Chondrocyte (in vitro differentiated cells): ENCODE results near the gene AMELX. TPM values are rescaled to one million over a fixed set of nuclear protein-coding genes. Genes with fewer than 3 reads are reported as not detected.

Experiments used
- DNase-seq: peaks from one replicate; pipeline ENCODE4 v3.0.0; 2021; ENCODE audit warnings: mixed read lengths, low spot score
- H3K27ac Mint-ChIP-seq: one replicate; pipeline ENCODE4 v1.8.0; 2021; ENCODE audit warnings: mild to moderate bottlenecking, moderate library complexity, mixed read lengths; ENCODE audit not compliant: unreplicated experiment
- H3K27me3 Mint-ChIP-seq: 2 replicates; pipeline ENCODE4 v1.8.0; 2021; ENCODE audit warnings: low read depth, mixed read lengths
- H3K36me3 Mint-ChIP-seq: 2 replicates; pipeline ENCODE4 v1.8.0; 2021; ENCODE audit warnings: low read depth, mixed read lengths
- H3K4me1 Mint-ChIP-seq: 2 replicates; pipeline ENCODE4 v1.8.0; 2021; ENCODE audit warnings: low read depth, mild to moderate bottlenecking, mixed read lengths
- H3K4me3 Mint-ChIP-seq: one replicate; pipeline ENCODE4 v1.8.0; 2021; ENCODE audit warnings: mild to moderate bottlenecking, moderate library complexity, mixed read lengths; ENCODE audit not compliant: unreplicated experiment
- H3K9me3 Mint-ChIP-seq: 2 replicates; pipeline ENCODE4 v1.8.0; 2021; ENCODE audit warnings: low read depth, mixed read lengths
- long read RNA-seq: library from polyadenylated mRNA; stranded (forward); transcript quantifications from one replicate; pipeline ENCODE4 v2.0.0, GENCODE V29; 2021
- total RNA-seq: library from RNA; stranded (reverse); gene quantifications from 3 replicates; pipeline ENCODE4 v1.2.1, GENCODE V29; 2021
- TF ChIP-seq, protein P1 (sequence below): fragments of 200-600 bp; sonication (generic); IDR thresholded peaks from 2 replicates; pipeline ENCODE4 v1.5.0; 2021; ENCODE audit warnings: antibody characterized with exemption, mild to moderate bottlenecking, moderate library complexity

Gene AMELX
- total RNA-seq = not detected in 3 replicates
- long read RNA-seq = 0 reads

- peaks cover 3% of the 10 kb centered on the region for H3K9me3 Mint-ChIP-seq
- TF ChIP-seq, protein P1, sequence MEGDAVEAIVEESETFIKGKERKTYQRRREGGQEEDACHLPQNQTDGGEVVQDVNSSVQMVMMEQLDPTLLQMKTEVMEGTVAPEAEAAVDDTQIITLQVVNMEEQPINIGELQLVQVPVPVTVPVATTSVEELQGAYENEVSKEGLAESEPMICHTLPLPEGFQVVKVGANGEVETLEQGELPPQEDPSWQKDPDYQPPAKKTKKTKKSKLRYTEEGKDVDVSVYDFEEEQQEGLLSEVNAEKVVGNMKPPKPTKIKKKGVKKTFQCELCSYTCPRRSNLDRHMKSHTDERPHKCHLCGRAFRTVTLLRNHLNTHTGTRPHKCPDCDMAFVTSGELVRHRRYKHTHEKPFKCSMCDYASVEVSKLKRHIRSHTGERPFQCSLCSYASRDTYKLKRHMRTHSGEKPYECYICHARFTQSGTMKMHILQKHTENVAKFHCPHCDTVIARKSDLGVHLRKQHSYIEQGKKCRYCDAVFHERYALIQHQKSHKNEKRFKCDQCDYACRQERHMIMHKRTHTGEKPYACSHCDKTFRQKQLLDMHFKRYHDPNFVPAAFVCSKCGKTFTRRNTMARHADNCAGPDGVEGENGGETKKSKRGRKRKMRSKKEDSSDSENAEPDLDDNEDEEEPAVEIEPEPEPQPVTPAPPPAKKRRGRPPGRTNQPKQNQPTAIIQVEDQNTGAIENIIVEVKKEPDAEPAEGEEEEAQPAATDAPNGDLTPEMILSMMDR = no peak
- H3K27me3 Mint-ChIP-seq = no peaks in the 10 kb centered on the region
- no peak within 1 kb of the TSS for H3K27ac Mint-ChIP-seq
- no peaks in the 10 kb centered on the region for H3K4me1 Mint-ChIP-seq
- no peak within 1 kb of the TSS for H3K4me3 Mint-ChIP-seq
- DNase-seq = no peak
- H3K36me3 Mint-ChIP-seq = no peaks in the 10 kb centered on the region
Observed at GRCh38 chrX:11293113-11293512, at the start of gene AMELX. TSS of gene AMELX (plus strand) at chrX:11293413. CDS start at chrX:11294789, 1,376 bp downstream.

GRCh38 chrX:11244636-11245035 is 48.6 kb upstream of the AMELX start:
- Mint-ChIP-seq H3K4me3 (no peak overlapping the region), H3K9me3 (peaks cover 5% of the 10 kb centered on the region), H3K4me1 (no peaks in the 10 kb centered on the region), H3K27ac (no peak overlapping the region), H3K36me3 (no peaks in the 10 kb centered on the region), H3K27me3 (no peaks in the 10 kb centered on the region)
- DNase-seq = no peak
- TF ChIP-seq, protein P1 = no peak

GRCh38 chrX:11254417-11255109 is 38.6 kb upstream of the AMELX start:
- peaks cover 12% of the 10 kb centered on the region for H3K9me3 Mint-ChIP-seq
- TF ChIP-seq, protein P1 = no peak
- H3K4me3 Mint-ChIP-seq = no peak overlapping the region
- H3K36me3 Mint-ChIP-seq = peaks cover 3% of the 10 kb centered on the region
- no peak for DNase-seq
- H3K4me1 Mint-ChIP-seq = no peaks in the 10 kb centered on the region
- H3K27me3 Mint-ChIP-seq = no peaks in the 10 kb centered on the region
- no peak overlapping the region for H3K27ac Mint-ChIP-seq

GRCh38 chrX:11257290-11257689 is 35.9 kb upstream of the AMELX start:
- Mint-ChIP-seq H3K27ac (no peak overlapping the region), H3K36me3 (no peaks in the 10 kb centered on the region), H3K27me3 (no peaks in the 10 kb centered on the region), H3K9me3 (peaks cover 7% of the 10 kb centered on the region), H3K4me3 (no peak overlapping the region), H3K4me1 (no peaks in the 10 kb centered on the region)
- TF ChIP-seq, protein P1 = no peak
- DNase-seq = no peak

- no peak for DNase-seq
- no peaks in the 10 kb centered on the region for H3K36me3 Mint-ChIP-seq
- H3K4me3 Mint-ChIP-seq = no peak overlapping the region
- H3K27me3 Mint-ChIP-seq = no peaks in the 10 kb centered on the region
- H3K27ac Mint-ChIP-seq = no peak overlapping the region
- TF ChIP-seq, protein P1 = no peak
- no peaks in the 10 kb centered on the region for H3K4me1 Mint-ChIP-seq
- H3K9me3 Mint-ChIP-seq = peaks cover 7% of the 10 kb centered on the region
Observed at GRCh38 chrX:11257711-11258110, 35.5 kb upstream of the AMELX start.
